HG02798 (cell line): ENCODE data around the gene RNF167.

Experiments used
- ATAC-seq: cut with Tn5 transposase; IDR thresholded peaks from one replicate; pipeline ENCODE4 v1.9.1; 2021; ENCODE audit warnings: mild to moderate bottlenecking; ENCODE audit not compliant: unreplicated experiment, poor library complexity

The RNF167 gene

DNA sequence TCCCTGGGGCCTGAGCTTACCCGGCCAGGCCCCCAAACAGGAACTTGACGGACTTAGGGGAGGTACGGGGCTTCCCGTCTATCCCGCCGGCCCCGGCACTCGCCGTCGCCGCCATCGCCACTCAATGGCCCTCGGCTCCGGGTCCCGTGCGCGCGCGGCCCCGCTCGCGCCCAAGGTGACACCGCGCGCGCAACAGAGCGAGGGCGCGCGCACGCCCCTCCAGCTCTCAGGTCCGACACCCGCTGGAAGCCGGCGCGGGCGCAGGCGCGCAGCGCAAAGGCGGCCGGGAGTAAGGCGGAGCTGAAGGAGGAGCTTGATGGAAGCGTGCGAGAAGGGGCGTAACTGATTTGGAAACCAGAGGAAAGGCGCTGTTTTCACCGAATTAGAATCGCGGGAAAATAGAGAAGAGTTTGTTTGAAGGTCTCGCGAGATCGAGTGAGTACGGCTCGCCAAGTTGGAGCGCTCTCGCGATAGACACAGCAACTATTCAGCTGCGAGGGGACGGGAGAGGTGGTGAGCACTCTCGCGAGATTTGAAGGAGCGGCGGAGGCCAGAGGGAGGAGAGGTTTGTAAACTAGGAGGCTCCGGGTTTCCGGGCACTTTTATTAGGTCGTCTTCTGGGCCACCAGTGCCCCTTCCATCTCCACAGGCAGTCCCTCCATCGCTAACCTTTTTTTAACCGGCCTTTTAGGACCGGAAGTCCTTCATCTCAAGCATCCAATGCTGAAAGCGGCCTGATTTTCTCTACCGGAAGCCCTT, at the start of gene RNF167, which contains the start of gene SLC25A11:
Gene RNF167 (plus strand): TSS at position 473 of the 759 bp plus-strand sequence. CDS start 642 bp downstream, outside the sequence.
Gene SLC25A11 (minus strand): TSS at position 251 of the 759 bp plus-strand sequence. CDS start 136 bp downstream, at position 115.
- peak; percentile 86 for ATAC-seq

DNA sequence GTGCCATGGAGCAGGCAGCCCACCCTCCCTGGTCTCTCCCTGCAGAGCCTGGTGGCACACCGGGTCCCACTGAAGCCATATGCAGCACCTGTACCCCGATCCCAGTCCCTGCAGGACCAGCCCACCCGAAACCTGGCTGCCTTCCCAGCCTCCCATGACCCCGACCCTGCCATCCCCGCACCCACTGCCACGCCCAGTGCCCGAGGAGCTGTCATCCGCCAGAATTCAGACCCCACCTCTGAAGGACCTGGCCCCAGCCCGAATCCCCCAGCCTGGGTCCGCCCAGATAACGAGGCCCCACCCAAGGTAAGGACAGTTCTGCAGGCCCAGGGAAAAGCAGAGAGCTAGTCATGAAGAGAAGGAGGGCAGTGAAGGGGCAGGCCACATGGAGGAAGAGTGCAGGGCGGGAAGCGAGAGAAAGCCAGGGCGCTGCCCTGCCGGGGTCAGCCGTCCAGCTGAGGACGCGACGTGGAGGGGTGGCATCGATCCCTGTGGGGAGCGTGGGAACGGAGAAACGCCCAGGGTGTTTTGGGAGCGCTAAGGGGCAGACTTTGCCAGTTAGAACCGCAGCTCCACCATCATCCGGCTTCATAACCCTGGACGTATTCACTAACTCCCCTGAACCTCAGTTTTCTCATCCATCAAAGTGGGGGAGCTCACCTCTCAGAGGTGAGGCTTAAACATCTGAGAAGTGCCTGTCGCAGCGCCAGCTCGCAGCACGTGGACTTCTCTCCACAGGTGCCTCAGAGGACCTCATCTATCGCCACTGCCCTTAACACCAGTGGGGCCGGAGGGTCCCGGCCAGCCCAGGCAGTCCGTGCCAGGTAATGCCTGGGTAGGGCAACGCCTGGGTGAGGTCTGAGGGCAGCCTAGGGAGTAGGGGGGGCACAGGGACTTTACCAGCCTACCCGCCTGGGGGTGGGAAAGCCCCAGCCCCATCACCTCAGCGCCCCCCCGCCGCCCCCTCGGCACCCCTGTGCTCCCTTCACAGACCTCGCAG, 48.4 kb upstream of the RNF167 start:
- no peak for ATAC-seq

DNA sequence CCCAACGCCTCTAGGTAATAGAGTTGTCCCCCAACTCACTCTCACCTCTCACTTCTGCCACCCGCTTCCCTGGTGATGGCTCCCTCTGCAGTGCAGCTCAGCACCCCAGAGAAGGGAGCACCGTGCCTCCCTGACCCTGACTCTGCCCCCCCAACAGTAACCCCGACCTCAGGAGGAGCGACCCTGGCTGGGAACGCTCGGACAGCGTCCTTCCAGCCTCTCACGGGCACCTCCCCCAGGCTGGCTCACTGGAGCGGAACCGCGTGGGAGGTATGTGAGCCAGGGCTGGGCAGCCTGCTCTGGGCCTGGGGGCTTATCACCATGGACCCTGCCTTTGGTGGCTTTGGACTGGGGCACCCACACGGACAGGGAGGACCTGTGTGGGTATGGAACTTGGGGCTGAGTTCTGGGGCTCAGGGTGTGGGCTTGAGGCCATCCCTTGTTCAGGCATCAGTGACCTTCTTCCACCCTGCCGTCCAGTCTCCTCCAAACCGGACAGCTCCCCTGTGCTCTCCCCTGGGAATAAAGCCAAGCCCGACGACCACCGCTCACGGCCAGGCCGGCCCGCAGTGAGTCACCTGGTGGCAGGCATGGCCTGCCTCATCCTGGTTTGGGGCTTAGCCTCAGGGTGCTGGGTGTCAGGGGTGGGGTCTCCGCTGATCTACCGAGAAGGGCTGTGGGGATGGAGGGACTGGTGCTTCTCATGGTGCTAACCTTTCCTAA, 47.4 kb upstream of the RNF167 start:
- ATAC-seq: no peak

DNA sequence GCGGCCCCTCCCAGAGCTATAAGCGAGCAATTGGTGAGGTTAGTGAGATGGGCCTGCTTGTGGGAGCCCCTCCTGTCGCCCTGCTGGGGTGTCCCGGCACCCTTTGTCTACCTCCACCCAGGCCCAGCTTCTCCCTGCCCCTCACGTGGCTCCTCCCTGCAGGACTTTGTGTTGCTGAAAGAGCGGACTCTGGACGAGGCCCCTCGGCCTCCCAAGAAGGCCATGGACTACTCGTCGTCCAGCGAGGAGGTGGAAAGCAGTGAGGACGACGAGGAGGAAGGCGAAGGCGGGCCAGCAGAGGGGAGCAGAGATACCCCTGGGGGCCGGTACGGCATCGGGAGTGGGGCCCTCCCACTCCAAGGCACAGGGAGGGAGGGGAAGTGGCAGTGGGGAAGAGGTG, 46.8 kb upstream of the RNF167 start:
- ATAC-seq: no peak

GRCh38 chr17:4893721-4894560, 46.1 kb upstream of the RNF167 start:
- no peak for ATAC-seq

DNA sequence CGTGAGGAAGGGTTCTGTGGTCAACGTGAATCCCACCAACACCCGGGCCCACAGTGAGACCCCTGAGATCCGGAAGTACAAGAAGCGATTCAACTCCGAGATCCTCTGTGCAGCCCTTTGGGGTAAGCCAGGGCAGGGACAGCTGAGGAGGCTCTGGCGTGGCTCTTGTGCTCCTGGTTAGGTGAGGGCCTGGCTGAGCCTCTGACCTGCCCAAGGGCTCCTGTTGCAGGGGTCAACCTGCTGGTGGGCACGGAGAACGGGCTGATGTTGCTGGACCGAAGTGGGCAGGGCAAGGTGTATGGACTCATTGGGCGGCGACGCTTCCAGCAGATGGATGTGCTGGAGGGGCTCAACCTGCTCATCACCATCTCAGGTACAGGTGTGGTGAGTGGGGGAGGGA, 44.9 kb upstream of the RNF167 start:
- ATAC-seq: no peak

GRCh38 chr17:4895657-4896331, 44.3 kb upstream of the RNF167 start:
- no peak for ATAC-seq

GRCh38 chr17:4896332-4897197, 43.5 kb upstream of the RNF167 start:
- no peak for ATAC-seq

DNA sequence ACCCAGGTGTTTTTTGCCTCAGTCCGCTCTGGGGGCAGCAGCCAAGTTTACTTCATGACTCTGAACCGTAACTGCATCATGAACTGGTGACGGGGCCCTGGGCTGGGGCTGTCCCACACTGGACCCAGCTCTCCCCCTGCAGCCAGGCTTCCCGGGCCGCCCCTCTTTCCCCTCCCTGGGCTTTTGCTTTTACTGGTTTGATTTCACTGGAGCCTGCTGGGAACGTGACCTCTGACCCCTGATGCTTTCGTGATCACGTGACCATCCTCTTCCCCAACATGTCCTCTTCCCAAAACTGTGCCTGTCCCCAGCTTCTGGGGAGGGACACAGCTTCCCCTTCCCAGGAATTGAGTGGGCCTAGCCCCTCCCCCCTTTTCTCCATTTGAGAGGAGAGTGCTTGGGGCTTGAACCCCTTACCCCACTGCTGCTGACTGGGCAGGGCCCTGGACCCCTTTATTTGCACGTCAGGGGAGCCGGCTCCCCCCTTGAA, 42.8 kb upstream of the RNF167 start:
- ATAC-seq: no peak

GRCh38 chr17:4897785-4898184, 42.3 kb upstream of the RNF167 start:
- ATAC-seq: no peak

DNA sequence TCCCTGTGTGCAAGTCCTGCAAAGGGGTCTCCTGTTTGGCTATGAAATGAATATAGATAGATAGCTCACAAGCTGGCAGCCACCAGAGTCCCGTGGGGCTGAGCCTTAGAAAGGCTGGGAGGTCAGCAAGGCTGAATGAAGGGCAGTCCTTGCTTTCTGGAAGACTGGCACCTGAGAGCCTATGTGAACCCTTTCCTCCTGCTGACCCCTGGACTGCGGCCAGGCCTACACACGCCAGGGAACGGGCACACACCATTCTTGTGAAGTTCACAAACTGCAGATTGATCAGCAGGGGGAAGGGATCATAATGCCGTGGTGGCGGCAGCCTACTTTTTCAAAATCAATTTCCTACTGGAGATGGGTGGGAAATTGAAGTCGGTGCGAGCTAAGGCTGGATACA, 41.7 kb upstream of the RNF167 start:
- no peak for ATAC-seq

DNA sequence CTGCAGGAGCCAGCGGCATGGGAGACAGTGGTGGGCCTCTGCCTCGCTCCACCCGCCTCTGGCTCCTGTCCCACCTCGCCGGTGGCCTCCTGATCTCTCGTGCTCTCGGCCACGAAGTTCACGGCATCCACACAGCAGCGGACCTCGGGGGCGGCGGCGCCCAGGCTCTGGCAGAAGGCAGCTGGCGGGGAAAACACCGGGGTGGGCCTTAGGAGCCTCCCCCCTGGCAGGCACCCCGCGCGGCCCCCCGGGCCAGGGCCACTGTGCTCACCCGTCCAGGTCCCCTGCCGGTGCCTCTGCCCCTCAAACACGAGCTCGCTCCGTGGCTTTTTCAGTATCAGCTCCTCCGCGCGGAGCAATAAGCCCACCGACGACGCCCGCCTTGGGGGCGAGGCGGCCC, 41.1 kb upstream of the RNF167 start:
- ATAC-seq: no peak

DNA sequence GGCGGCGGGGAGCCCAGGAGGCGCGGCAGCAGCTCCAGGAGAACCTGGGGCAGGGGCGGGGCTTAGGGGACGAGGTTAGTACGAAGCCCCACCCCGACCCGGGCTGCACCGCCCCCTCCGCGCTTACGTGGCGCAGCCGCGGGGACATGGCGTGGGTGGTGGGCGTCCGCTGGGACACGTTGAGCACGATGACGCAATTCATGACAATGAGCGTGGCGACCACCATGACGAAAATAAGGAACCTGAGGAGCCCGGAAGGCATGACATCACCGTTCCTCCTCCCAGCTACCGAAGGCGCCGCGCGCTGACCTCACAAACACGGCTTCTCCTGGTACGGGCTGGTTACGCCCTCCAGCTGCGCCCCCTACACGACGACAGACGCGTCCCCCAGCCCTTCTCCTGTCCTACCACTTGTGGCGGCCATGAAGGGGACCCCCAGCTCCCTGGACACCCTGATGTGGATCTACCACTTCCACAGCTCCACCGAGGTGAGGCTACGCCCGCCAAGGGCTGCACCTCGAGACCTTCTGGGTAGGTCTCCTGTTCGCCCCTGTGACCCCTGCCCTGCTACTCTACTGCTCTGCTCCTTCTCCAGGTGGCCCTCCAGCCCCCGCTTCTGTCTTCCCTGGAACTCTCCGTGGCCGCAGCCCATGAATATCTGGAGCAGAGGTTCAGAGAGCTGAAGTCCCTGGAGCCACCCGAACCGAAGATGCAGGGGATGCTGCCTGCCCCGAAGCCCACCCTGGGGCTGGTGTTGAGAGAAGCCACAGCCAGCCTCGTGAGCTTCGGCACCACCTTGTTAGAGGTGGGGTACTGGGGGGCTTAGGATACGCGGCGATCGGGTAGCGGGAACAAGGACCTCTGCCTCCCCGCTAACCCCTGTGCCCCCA, 40.5 kb upstream of the RNF167 start, which contains the start of gene C17orf107:
Gene C17orf107 (plus strand): TSS at position 196 of the 890 bp plus-strand sequence. CDS start 227 bp downstream, at position 423.
- ATAC-seq: peak; percentile 73

DNA sequence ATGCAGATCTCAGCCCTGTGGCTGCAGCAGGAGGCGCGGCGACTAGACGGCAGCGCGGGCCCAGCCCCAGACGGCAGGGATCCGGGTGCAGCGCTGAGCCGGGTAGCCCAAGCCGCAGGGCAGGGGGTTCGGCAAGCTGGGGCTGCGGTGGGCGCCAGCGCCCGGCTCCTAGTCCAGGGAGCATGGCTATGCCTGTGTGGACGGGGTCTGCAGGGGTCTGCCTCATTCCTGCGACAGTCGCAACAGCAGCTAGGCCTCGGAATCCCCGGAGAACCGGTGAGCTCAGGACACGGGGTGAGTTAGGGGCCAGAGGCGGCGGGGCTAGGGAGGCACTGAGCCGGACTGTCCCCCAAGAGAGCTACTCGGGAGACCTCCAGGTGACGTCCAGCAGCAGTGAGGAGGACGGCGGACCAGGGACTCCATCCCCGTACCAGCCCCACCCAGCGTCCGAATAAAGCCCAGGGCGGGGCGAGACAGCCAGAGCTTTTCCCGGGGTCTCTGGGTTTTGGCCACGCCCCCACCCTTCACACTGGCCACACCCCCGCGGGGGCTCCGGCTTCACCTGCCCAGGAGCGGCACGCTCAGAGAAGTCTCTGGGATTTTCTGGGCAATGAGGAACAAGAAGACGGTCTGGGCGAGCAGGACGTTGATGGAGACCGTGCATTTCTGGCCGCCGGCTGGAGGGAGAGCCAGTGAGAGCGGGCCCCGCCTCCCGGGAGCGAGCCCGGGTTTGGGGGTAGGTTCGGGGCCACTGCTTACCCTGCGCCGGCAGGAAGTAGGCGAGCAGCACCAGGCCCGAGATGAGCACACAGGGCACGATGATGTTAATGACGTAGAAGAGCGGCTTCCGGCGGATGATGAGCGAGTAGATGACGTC, 39.6 kb upstream of the RNF167 start:
- ATAC-seq: no peak

DNA sequence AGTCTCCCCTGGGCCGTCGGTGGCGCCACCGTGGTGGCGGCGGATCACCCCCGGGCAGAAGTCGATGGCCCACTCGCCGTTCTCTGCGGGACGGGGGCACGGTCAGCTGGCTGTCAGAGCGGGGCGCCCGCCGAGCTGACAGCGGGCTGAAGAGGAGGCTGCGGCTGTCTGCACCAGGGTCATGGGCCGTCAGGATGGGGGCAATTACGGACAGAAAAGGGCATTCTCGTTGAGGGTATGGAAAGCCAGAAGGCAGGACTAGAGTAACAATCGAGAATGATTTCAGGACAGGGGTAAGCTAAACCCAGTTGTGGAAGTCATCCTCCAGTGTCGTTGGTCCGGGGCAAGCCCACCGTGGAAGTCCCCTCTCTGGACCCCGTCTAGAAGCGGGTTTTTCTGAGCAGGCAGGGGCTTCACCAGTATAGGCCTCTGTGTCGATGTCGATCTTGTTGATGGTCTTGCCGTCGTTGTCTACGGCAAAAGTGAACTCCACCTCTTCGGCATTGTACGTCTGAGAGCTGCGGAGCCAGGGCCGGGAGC, 38.9 kb upstream of the RNF167 start:
- no peak for ATAC-seq
